EH (cell line): Measurements from ENCODE around the gene PDZD7.

Experiments
- DNase-seq: peaks from one replicate; pipeline ENCODE4 v3.0.0-alpha.2; 2015; ENCODE audit warnings: low read depth

The PDZD7 gene

GRCh38 chr10:101031128-101031795 is at the start of gene PDZD7, which contains the start of gene SFXN3:
PDZD7 (minus strand) TSS chr10:101031129; CDS start chr10:101030219, 910 bp downstream.
SFXN3 (plus strand) TSS chr10:101031234; CDS start chr10:101034695, 3,461 bp downstream.
- peak; percentile 91 for DNase-seq

GRCh38 chr10:101079874-101080273 is 48.9 kb upstream of the PDZD7 start:
- DNase-seq: no peak

GRCh38 chr10:101076630-101077029 is 45.7 kb upstream of the PDZD7 start:
- no peak for DNase-seq

GRCh38 chr10:101075775-101076174 is 44.8 kb upstream of the PDZD7 start:
- DNase-seq: no peak

- DNase-seq: no peak
Measured at GRCh38 chr10:101073631-101074030, 42.7 kb upstream of the PDZD7 start.

- DNase-seq: no peak
Measured at GRCh38 chr10:101072923-101073322, 42.0 kb upstream of the PDZD7 start.

- DNase-seq: no peak
Measured at GRCh38 chr10:101071885-101072433, 41.0 kb upstream of the PDZD7 start.

- peak; percentile 28 for DNase-seq
Measured at GRCh38 chr10:101071267-101071884, 40.4 kb upstream of the PDZD7 start.

GRCh38 chr10:101070098-101070497 is 39.2 kb upstream of the PDZD7 start:
- no peak for DNase-seq

- no peak for DNase-seq
Measured at GRCh38 chr10:101069441-101069840, 38.5 kb upstream of the PDZD7 start.

- DNase-seq: peak; percentile 81
Measured at GRCh38 chr10:101067356-101068083, 36.6 kb upstream of the PDZD7 start.

GRCh38 chr10:101066896-101067355 is 36.0 kb upstream of the PDZD7 start:
- no peak for DNase-seq

GRCh38 chr10:101066146-101066895 is 35.4 kb upstream of the PDZD7 start:
- peak; percentile 75 for DNase-seq

GRCh38 chr10:101065481-101066145 is 34.7 kb upstream of the PDZD7 start:
- DNase-seq: peak; percentile 52

GRCh38 chr10:101064415-101065030 is 33.6 kb upstream of the PDZD7 start:
- no peak for DNase-seq

GRCh38 chr10:101063548-101064414 is 32.9 kb upstream of the PDZD7 start:
- DNase-seq: no peak

- no peak for DNase-seq
Measured at GRCh38 chr10:101063050-101063525, 32.2 kb upstream of the PDZD7 start.

GRCh38 chr10:101062232-101063049 is 31.5 kb upstream of the PDZD7 start:
- peak; percentile 43 for DNase-seq
